H9 (cell line): ENCODE results near the gene SOHLH1. TPM values are rescaled to one million over a fixed set of nuclear protein-coding genes. Genes with fewer than 3 reads are reported as not detected.

Experiments used
- DNase-seq: peaks from one replicate; pipeline ENCODE4 v3.0.0-alpha.2; 2017
- H2AFZ ChIP-seq: one replicate; pipeline ENCODE4 v1.6.1; 2013; ENCODE audit warnings: mild to moderate bottlenecking, low read length, control low read depth, moderate library complexity
- H2AK5ac ChIP-seq: 2 replicates; pipeline ENCODE4 v1.6.1; 2013; ENCODE audit warnings: low read length, control low read depth, mixed read lengths; ENCODE audit not compliant: insufficient read length
- H2BK120ac ChIP-seq: one replicate; pipeline ENCODE4 v1.6.1; 2013; ENCODE audit warnings: low read depth, mild to moderate bottlenecking, low read length, control low read depth, inconsistent platforms; ENCODE audit not compliant: poor library complexity, severe bottlenecking
- H2BK12ac ChIP-seq: 2 replicates; pipeline ENCODE4 v1.6.1; 2013; ENCODE audit warnings: low read length, control low read depth, mixed read lengths, low read depth; ENCODE audit not compliant: insufficient read length
- H2BK15ac ChIP-seq: 2 replicates; pipeline ENCODE4 v1.6.1; 2013; ENCODE audit warnings: low read depth, low read length, control low read depth
- H2BK20ac ChIP-seq: one replicate; pipeline ENCODE4 v1.6.1; 2013; ENCODE audit warnings: low read depth, mild to moderate bottlenecking, low read length, control low read depth, inconsistent platforms; ENCODE audit not compliant: poor library complexity, severe bottlenecking
- H2BK5ac ChIP-seq: 2 replicates; pipeline ENCODE4 v1.6.1; 2013; ENCODE audit warnings: low read length, control low read depth, mixed read lengths; ENCODE audit not compliant: insufficient read length
- H3K14ac ChIP-seq: 2 replicates; pipeline ENCODE4 v1.6.1; 2013; ENCODE audit warnings: low read length, control low read depth; ENCODE audit not compliant: insufficient read depth
- H3K18ac ChIP-seq: 2 replicates; pipeline ENCODE4 v1.6.1; 2013; ENCODE audit warnings: low read depth, mild to moderate bottlenecking, mixed read lengths, low read length, control low read depth; ENCODE audit not compliant: insufficient read length
- H3K23ac ChIP-seq: 2 replicates; pipeline ENCODE4 v1.6.1; 2013; ENCODE audit warnings: low read length, control low read depth, mixed read lengths, low read depth; ENCODE audit not compliant: insufficient read length
- H3K23me2 ChIP-seq: 2 replicates; pipeline ENCODE4 v1.6.1; 2013; ENCODE audit warnings: low read depth, mild to moderate bottlenecking, mixed read lengths, low read length, control low read depth; ENCODE audit not compliant: insufficient read length, poor library complexity, severe bottlenecking
- H3K27ac ChIP-seq: 2 replicates; pipeline ENCODE4 v1.5.1; 2013; ENCODE audit warnings: low read length, control low read depth, mixed read lengths, low read depth; ENCODE audit not compliant: insufficient read length
- H3K27me3 ChIP-seq: 2 replicates; pipeline ENCODE4 v1.6.1; 2013; ENCODE audit warnings: low read length, control low read depth, inconsistent platforms; ENCODE audit not compliant: insufficient read depth
- H3K4ac ChIP-seq: 2 replicates; pipeline ENCODE4 v1.6.1; 2013; ENCODE audit warnings: low read depth, mild to moderate bottlenecking, control low read depth, inconsistent platforms, low read length, moderate library complexity
- H3K4me1 ChIP-seq: 2 replicates; pipeline ENCODE4 v1.6.1; 2013; ENCODE audit warnings: low read length, control low read depth, inconsistent platforms; ENCODE audit not compliant: insufficient read depth
- H3K4me2 ChIP-seq: 2 replicates; pipeline ENCODE4 v1.6.1; 2013; ENCODE audit warnings: low read length, control low read depth, mixed read lengths; ENCODE audit not compliant: insufficient read length, insufficient read depth
- H3K56ac ChIP-seq: 2 replicates; pipeline ENCODE4 v1.6.1; 2013; ENCODE audit warnings: low read depth, mild to moderate bottlenecking, mixed read lengths, low read length, control low read depth; ENCODE audit not compliant: insufficient read length
- H3K79me1 ChIP-seq: 2 replicates; pipeline ENCODE4 v1.6.1; 2013; ENCODE audit warnings: low read depth, mild to moderate bottlenecking, moderate library complexity, low read length, control low read depth, inconsistent platforms; ENCODE audit not compliant: insufficient read depth, poor library complexity, severe bottlenecking
- H3K79me2 ChIP-seq: 2 replicates; pipeline ENCODE4 v1.6.1; 2013; ENCODE audit warnings: low read length, control low read depth, inconsistent platforms; ENCODE audit not compliant: insufficient read depth
- H3K9ac ChIP-seq: 2 replicates; pipeline ENCODE4 v1.6.1; 2013; ENCODE audit warnings: low read length, control low read depth, mixed read lengths; ENCODE audit not compliant: insufficient read length; ENCODE audit errors: extremely low read depth
- H3K9me3 ChIP-seq: one replicate; pipeline ENCODE4 v1.6.1; 2013; ENCODE audit warnings: low read depth, low read length, inconsistent platforms; ENCODE audit not compliant: control insufficient read depth
- H3T11ph ChIP-seq: one replicate; pipeline ENCODE4 v1.6.1; 2013; ENCODE audit warnings: mild to moderate bottlenecking, low read length, control low read depth, inconsistent platforms
- H4K20me1 ChIP-seq: one replicate; pipeline ENCODE4 v1.6.1; 2013; ENCODE audit not compliant: control insufficient read depth, insufficient read length, insufficient read depth
- H4K5ac ChIP-seq: 2 replicates; pipeline ENCODE4 v1.6.1; 2013; ENCODE audit warnings: low read depth, mild to moderate bottlenecking, mixed read lengths, low read length, control low read depth; ENCODE audit not compliant: insufficient read length
- H4K8ac ChIP-seq: replicated peaks from 2 replicates; pipeline ENCODE4 v1.6.1; 2013; ENCODE audit warnings: low read length, control low read depth, mixed read lengths, low read depth; ENCODE audit not compliant: insufficient read length
- H4K91ac ChIP-seq: 2 replicates; pipeline ENCODE4 v1.6.1; 2013; ENCODE audit warnings: low read depth, mild to moderate bottlenecking, moderate library complexity, mixed read lengths, low read length, control low read depth; ENCODE audit not compliant: insufficient read length
- H3K27ac Mint-ChIP-seq, 3 experiments: 2 replicates in 2 of 3; 3 replicates in 1 of 3; pipeline ENCODE4 v1.8.0; 2020 to 2021; ENCODE audit warnings: mixed read lengths in 3 of 3, mild to moderate bottlenecking in 1 of 3, moderate library complexity in 1 of 3
- H3K27me3 Mint-ChIP-seq: 2 replicates; pipeline ENCODE4 v1.8.0; 2021; ENCODE audit warnings: low read depth, mild to moderate bottlenecking, moderate library complexity, mixed read lengths
- H3K36me3 Mint-ChIP-seq, 3 experiments: 2 replicates in 2 of 3; 3 replicates in 1 of 3; pipeline ENCODE4 v1.8.0; 2020 to 2021; ENCODE audit warnings: low read depth in 3 of 3, mixed read lengths in 3 of 3; ENCODE audit not compliant: insufficient read depth in 1 of 3
- H3K4me1 Mint-ChIP-seq, 2 experiments: 2 replicates each; pipeline ENCODE4 v1.8.0; 2020; ENCODE audit warnings: mixed read lengths in 2 of 2
- H3K4me3 Mint-ChIP-seq, 2 experiments: 2 replicates in 1 of 2; 3 replicates in 1 of 2; pipeline ENCODE4 v1.8.0; 2020 to 2021; ENCODE audit warnings: mild to moderate bottlenecking in 2 of 2, mixed read lengths in 2 of 2, moderate library complexity in 1 of 2
- H3K9me3 Mint-ChIP-seq, 2 experiments: 2 replicates in 1 of 2; 3 replicates in 1 of 2; pipeline ENCODE4 v1.8.0; 2020; ENCODE audit warnings: mild to moderate bottlenecking in 2 of 2, mixed read lengths in 2 of 2, moderate library complexity in 1 of 2
- CTCF ChIP-seq: fragments of 200-600 bp; sonication (generic); conservative IDR thresholded peaks from 3 replicates; pipeline ENCODE4 v1.8.0; 2021; ENCODE audit warnings: antibody characterized with exemption, mild to moderate bottlenecking
- WGBS: extraction: QIAGEN DNeasy Blood & Tissue Kit; methylation state at CpG from one replicate; pipeline ENCODE4 v1.1.7; 2013; ENCODE audit warnings: missing lambda C conversion rate, low lambda C conversion rate, mixed read lengths; ENCODE audit not compliant: insufficient read length; ENCODE audit errors: extremely low coverage; 5-methylcytosine and 5-hydroxymethylcytosine counted together
- total RNA-seq: library from RNA; stranded (reverse); gene quantifications from 2 replicates; pipeline ENCODE4 v1.2.1, GENCODE V29; 2021

SOHLH1 gene
- total RNA-seq, 1 experiment from 2014 or later = not detected

- Histone ChIP-seq H2AK5ac (no peak overlapping the region), H2AFZ (no peak overlapping the region), H4K8ac (no peak overlapping the region), H2BK15ac (no peak overlapping the region), H4K5ac (no peak overlapping the region), H2BK20ac (no peak overlapping the region), H3T11ph (no peak overlapping the region), H3K4me2 (peak overlapping the region; percentile 89), H2BK5ac (no peak overlapping the region), H3K9me3 (peaks cover 31% of the 10 kb centered on the region), H3K79me2 (no peaks in the 10 kb centered on the region), H3K27ac (no peak overlapping the region), H3K14ac (no peak overlapping the region), H4K20me1 (no peaks in the 10 kb centered on the region), H3K79me1 (no peaks in the 10 kb centered on the region), H3K23ac (no peak overlapping the region), H3K4ac (no peak overlapping the region), H3K23me2 (no peaks in the 10 kb centered on the region), H2BK120ac (no peak overlapping the region), H3K56ac (no peak overlapping the region), H3K27me3 (no peaks in the 10 kb centered on the region), H2BK12ac (no peak overlapping the region), H3K9ac (no peak overlapping the region), H4K91ac (no peak overlapping the region), H3K4me1 (peaks cover 4% of the 10 kb centered on the region; the same call in 1 of the 2 replicates), H3K18ac (no peak overlapping the region)
- no CpG with 5 or more reads among the region's 2 CpGs for WGBS
- no peak for DNase-seq
- H3K36me3 Mint-ChIP-seq = peaks cover 56 to 84% (median 70%) of the 10 kb centered on the region in 3 experiments
- TF ChIP-seq CTCF = no peak
- H3K27ac Mint-ChIP-seq = peak overlapping the region in 2 of 3 experiments; percentile 59 to 63; a peak in 5 of 7 replicates
- H3K27me3 Mint-ChIP-seq = peaks cover 5% of the 10 kb centered on the region
- peaks cover 16 to 28% of the 10 kb centered on the region in 2 experiments for H3K4me1 Mint-ChIP-seq
- H3K9me3 Mint-ChIP-seq = peaks cover 92 to 93% of the 10 kb centered on the region in 2 experiments
- peak overlapping the region in 1 of 2 experiments; percentile 25; a peak in 2 of 5 replicates for H3K4me3 Mint-ChIP-seq
Observed at GRCh38 chr9:135649508-135649907, 49.8 kb downstream of the SOHLH1 start.
